HG03066 (cell line): ENCODE results near the gene NPHP3.
"Not testable (repeated sequence)": the region's sequence is repeated elsewhere in the genome, so short reads cannot be mapped to it uniquely, and the experiment has no call there.

ENCODE experiments used
- ATAC-seq: cut with Tn5 transposase; IDR thresholded peaks from one replicate; pipeline ENCODE4 v1.9.1; 2021; ENCODE audit warnings: low read depth; ENCODE audit not compliant: unreplicated experiment

The NPHP3 gene, protein sequence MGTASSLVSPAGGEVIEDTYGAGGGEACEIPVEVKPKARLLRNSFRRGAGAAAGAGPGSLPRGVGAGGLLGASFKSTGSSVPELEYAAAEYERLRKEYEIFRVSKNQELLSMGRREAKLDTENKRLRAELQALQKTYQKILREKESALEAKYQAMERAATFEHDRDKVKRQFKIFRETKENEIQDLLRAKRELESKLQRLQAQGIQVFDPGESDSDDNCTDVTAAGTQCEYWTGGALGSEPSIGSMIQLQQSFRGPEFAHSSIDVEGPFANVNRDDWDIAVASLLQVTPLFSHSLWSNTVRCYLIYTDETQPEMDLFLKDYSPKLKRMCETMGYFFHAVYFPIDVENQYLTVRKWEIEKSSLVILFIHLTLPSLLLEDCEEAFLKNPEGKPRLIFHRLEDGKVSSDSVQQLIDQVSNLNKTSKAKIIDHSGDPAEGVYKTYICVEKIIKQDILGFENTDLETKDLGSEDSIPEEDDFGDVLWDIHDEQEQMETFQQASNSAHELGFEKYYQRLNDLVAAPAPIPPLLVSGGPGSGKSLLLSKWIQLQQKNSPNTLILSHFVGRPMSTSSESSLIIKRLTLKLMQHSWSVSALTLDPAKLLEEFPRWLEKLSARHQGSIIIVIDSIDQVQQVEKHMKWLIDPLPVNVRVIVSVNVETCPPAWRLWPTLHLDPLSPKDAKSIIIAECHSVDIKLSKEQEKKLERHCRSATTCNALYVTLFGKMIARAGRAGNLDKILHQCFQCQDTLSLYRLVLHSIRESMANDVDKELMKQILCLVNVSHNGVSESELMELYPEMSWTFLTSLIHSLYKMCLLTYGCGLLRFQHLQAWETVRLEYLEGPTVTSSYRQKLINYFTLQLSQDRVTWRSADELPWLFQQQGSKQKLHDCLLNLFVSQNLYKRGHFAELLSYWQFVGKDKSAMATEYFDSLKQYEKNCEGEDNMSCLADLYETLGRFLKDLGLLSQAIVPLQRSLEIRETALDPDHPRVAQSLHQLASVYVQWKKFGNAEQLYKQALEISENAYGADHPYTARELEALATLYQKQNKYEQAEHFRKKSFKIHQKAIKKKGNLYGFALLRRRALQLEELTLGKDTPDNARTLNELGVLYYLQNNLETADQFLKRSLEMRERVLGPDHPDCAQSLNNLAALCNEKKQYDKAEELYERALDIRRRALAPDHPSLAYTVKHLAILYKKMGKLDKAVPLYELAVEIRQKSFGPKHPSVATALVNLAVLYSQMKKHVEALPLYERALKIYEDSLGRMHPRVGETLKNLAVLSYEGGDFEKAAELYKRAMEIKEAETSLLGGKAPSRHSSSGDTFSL (N-terminal part only)

GRCh38 chr3:132722165-132723023 is at the start of gene NPHP3:
TSS of gene NPHP3 (minus strand) at chr3:132722409. CDS start at chr3:132722355, 54 bp downstream.
- ATAC-seq: peak; percentile 83

GRCh38 chr3:132758740-132759139 is 36.5 kb upstream of the NPHP3 start:
- ATAC-seq: no peak

DNA sequence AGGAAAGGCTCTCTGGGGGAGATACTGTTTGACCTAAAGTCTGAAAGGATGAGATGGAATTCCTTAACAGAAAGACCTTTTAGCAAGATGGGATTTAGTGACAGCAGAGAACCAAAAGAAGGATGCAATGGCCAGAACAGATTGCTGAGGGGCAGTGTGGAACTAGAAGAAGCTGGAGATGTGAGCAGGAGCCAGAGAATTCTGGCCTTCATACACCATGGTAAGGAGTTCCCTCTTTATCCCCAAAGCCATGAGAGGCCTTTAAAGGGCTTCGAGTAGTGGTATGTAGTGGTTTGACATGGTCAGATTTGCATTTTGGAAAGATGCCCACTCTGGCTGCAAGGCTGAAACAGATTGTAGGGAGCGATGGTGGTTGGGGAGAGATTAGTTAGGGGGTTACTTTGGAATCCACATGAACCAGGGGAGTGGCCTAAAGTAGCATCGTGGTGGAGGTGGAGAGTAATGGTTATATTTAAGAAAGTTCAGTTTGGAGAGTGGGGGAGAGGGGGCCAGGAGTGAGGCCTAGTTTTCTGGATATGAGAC is 34.0 kb upstream of the NPHP3 start:
- no peak for ATAC-seq

DNA sequence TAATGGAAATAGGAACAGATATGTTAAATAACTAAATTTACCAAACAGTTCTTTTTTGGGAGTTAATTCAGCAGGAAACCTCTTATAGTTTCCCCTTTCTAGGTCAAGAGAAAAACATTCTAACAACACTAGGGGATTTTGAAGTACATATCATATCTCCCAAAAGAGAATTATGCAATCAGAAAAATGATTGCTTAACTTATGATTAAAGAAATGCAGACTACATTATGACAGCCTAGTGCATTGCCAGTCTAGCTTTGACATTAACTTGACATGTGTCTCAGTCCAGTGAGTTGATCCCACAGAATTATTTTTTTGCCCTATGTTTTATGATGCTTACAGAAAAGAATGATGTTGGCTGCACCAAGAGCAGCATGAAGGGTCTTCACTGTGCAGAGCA is 31.7 kb upstream of the NPHP3 start:
- ATAC-seq: no peak

- ATAC-seq: no peak
Observed at GRCh38 chr3:132749786-132750185, 27.6 kb upstream of the NPHP3 start.

DNA sequence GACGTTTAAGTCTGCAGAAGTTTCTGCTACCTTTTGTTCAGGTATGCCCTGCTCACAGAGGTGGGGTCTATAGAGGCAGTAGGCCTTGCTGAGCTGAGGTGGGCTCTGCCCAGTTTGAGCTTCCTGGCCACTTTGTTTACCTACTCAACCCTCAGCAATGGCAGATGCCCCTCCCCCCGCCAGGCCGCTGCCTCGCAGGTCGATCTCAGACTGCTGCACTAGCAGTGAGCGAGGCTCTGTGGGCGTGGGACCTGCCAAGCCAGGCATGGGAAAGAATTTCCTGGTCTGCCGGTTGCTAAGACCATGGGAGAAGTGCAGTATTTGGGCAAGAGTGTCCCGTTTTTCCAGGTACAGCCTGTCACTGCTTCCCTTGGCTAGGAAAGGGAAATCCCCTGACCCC is 24.5 kb upstream of the NPHP3 start:
- not testable (repeated sequence) for ATAC-seq

- no peak for ATAC-seq
Observed at GRCh38 chr3:132738314-132738713, 16.1 kb upstream of the NPHP3 start.

GRCh38 chr3:132735589-132735988 is 13.4 kb upstream of the NPHP3 start:
- ATAC-seq: no peak

DNA sequence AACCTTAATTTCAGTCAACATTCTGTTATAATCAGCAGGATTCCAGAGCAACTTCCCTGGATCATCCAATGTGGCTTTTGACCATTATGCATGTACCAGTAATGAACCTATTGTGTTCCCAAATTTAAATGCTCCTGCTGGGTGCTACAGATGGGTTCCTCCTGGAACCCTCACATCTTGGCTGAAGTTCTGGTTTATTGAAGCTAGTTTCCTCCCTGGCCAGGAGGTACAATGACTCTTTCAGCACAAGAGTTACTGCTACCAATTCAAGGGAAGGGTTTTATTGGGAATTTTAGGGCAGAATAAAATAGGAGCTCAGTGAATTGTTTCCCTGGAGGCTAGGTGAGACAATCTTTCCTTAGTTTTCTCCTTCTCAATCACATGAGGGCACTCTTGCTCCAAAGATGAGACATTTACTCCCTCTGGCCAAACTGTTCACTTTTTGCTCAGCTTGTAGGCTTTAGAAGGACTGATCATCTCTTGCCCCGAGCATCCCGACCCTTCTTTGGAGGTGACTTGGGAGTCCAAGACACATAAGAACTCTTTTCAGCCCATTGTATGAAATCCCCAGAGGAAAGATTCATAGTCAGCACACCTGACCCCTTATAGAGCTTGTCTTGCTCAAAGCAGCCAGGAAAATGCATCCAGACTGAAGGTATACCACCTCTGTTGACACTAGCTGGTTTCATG is 8.8 kb upstream of the NPHP3 start:
- ATAC-seq: no peak

- ATAC-seq: no peak
Observed at GRCh38 chr3:132726341-132726823, 4.2 kb upstream of the NPHP3 start.

- ATAC-seq: no peak
Observed at GRCh38 chr3:132723024-132723950, 1.1 kb upstream of the NPHP3 start.

DNA sequence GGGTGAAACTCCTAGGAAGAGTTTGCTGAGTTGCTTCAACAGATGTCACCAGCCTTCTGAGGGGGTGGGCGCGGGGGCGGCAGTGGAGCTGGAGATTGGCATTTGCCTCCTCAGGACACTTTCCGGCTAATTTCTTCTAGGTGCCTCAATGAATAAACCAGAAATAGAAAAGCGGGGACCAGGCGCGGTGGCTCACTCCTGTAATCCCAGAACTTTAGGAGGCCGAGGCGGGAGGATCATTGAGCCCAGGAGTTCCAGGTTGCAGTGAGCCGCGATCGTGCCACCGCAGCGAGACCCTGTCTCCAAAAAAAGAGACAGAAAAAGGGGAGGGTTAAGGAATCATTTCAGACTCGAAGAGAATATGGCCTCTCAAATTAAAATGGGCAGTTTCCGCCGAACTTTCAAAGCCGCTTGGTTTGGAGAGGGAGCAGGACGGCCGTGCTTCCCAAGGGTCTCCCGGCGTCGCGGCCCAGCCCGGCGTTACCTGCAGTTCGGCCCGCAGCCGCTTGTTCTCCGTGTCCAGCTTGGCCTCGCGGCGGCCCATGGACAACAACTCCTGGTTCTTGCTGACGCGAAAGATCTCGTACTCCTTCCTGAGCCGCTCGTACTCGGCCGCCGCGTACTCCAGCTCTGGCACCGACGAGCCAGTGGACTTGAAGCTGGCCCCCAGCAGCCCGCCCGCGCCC is 587 bp downstream of the NPHP3 start:
- peak; percentile 24 for ATAC-seq

DNA sequence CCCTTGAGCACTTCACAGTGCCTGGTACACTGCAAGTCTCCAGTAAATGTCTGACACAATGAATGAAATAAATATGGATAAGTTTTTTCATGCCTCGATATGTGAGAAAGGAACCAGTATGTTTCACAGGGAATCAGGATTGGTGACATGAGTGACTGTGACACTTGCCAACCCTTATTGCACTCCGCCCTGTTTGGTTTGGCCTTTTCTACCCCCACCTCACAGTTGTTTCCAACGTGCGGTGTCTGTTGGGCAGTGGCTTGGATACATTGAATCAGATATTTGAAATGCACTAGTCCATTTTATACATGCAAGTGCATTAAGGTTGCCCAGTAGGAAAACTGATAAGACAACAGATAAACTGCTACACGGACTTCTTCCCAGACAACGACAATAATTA is 2.0 kb downstream of the NPHP3 start:
- ATAC-seq: no peak

DNA sequence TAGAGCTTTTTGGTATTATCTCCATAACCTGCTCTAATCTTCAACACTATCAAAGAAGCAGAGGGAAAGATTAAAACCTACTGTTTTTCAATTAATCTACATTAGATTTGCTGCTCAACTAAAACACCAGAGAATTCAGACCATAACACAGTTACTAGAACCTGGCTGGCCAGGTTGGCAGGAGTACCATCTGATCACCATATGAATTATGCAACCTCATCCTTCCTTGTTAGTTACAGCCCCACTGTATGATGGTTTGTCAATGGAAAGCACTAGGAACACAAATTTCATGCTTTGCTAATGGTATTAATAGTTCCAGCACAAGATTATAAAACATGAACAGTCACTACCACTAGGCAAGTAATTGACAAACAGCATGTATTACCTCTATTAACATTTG is 5.8 kb downstream of the NPHP3 start:
- no peak for ATAC-seq

GRCh38 chr3:132713977-132714727 is 8.1 kb downstream of the NPHP3 start:
- ATAC-seq: no peak

- no peak for ATAC-seq
Observed at GRCh38 chr3:132710311-132710710, 11.9 kb downstream of the NPHP3 start.
